Prostate gland (tissue), 2 donors: Measurements from ENCODE around the gene NOB1.

ENCODE experiments used
- CTCF ChIP-seq, 4 experiments: fragments of 200-600 bp in 2 of 4; fragments of 450-650 bp in 2 of 4; sonication (generic) in 2 of 4; IDR thresholded peaks; 1 replicate in 3 of 4; 2 replicates in 1 of 4; pipeline ENCODE4 v1.5.1; 2016 to 2019; ENCODE audit warnings: antibody characterized with exemption in 4 of 4, mild to moderate bottlenecking in 2 of 4, moderate library complexity in 2 of 4
- POLR2A ChIP-seq: fragments of 450-650 bp; IDR thresholded peaks from one replicate; pipeline ENCODE4 v1.6.1; 2016; ENCODE audit warnings: antibody characterized with exemption, mild to moderate bottlenecking
- POLR2AphosphoS5 ChIP-seq: sonication (generic); formaldehyde crosslinking; IDR thresholded peaks from one replicate; pipeline ENCODE4 v1.6.1; 2017; ENCODE audit warnings: antibody characterized with exemption

GRCh38 chr16:69796285-69797118 lies 41.8 kb upstream of the NOB1 start:
- peak; percentile 51 for TF ChIP-seq POLR2AphosphoS5
- peak; percentile 80 to 94 (median 90) for TF ChIP-seq CTCF (IDR thresholded peaks at IDR 0.05)
- no peak for TF ChIP-seq POLR2A
